HepG2 (cell line): ENCODE data around the gene ZNF669. TPM values are rescaled to one million over a fixed set of nuclear protein-coding genes. Genes with fewer than 3 reads are reported as not detected.

ENCODE experiments used
- ATAC-seq: fragments of 200-7000 bp; cut with Tn5 transposase; 3 replicates; pipeline ENCODE4 v1.9.1; 2020; ENCODE audit warnings: mild to moderate bottlenecking, moderate library complexity
- BruUV-seq: library from RNA; stranded (reverse); fragments of 400-500 nt; replicated peaks from 2 replicates; lab custom pipeline; 2021; lab: Mats Ljungman, UMichigan
- CTCF ChIA-PET: fragments of 300-600 bp; formaldehyde crosslinking; extraction: SDS; loops from one replicate; lab custom pipeline; 2021; ENCODE audit warnings: low total read pairs, inconsistent platforms, low intra/inter-chr PET ratio; lab: Yijun Ruan, JAX
- POLR2A ChIA-PET: fragments of 350-600 bp; sonication (Branson Sonifier 250); formaldehyde crosslinking; loops from one replicate; lab custom pipeline; 2020; ENCODE audit warnings: antibody characterized with exemption, inconsistent platforms; lab: Yijun Ruan, JAX
- DNase-seq: peaks from one replicate; pipeline ENCODE4 v3.0.0-alpha.2; 2015; ENCODE audit warnings: low spot score
- FAIRE-seq: peaks from 3 replicates; lab custom pipeline; 2011; peaks lifted over from hg19 to GRCh38; lab: Jason Lieb, UNC
- H2AFZ ChIP-seq: one replicate; pipeline ENCODE4 v1.6.1; 2011; ENCODE audit warnings: low read length, inconsistent platforms
- H3K27ac ChIP-seq: fragments of 300-600 bp; 3 replicates; pipeline ENCODE4 v1.8.0; 2011; ENCODE audit warnings: mixed run types, mild to moderate bottlenecking, mixed read lengths, low read length, inconsistent platforms; ENCODE audit not compliant: insufficient read depth; ENCODE audit errors: extremely low read length
- H3K27me3 ChIP-seq, 2 experiments: fragments of 200-600 bp in 1 of 2; 2 replicates in 1 of 2; 3 replicates in 1 of 2; pipeline versions ENCODE4 v1.6.0 to v1.8.0; 2011; ENCODE audit warnings: low read length in 2 of 2, mild to moderate bottlenecking in 2 of 2, moderate library complexity in 2 of 2, inconsistent platforms in 1 of 2; ENCODE audit not compliant: insufficient read depth in 2 of 2, control insufficient read depth in 1 of 2
- H3K36me3 ChIP-seq, 2 experiments: fragments of 200-600 bp in 1 of 2; replicated peaks in 1 of 2; 2 replicates in 1 of 2; 3 replicates in 1 of 2; pipeline versions ENCODE4 v1.5.1 to v1.8.0; 2011; ENCODE audit warnings: low read length in 2 of 2, inconsistent platforms in 1 of 2; ENCODE audit not compliant: insufficient read depth in 2 of 2, control insufficient read depth in 1 of 2
- H3K4me1 ChIP-seq: 2 replicates; pipeline ENCODE4 v1.5.1; 2012; ENCODE audit warnings: low read length, inconsistent platforms; ENCODE audit not compliant: insufficient read depth
- H3K4me2 ChIP-seq: 2 replicates; pipeline ENCODE4 v1.6.0; 2011; ENCODE audit warnings: low read depth, low read length, inconsistent platforms
- H3K4me3 ChIP-seq, 3 experiments: fragments of 200-600 bp in 1 of 3; sonication (generic), shearing (Covaris generic) in 1 of 3; replicated peaks in 1 of 3; 2 replicates each; pipeline ENCODE4 v1.5.1; 2011 to 2016; ENCODE audit warnings: low read length in 3 of 3, inconsistent platforms in 2 of 3, low read depth in 2 of 3, mild to moderate bottlenecking in 2 of 3, control low read depth in 1 of 3, mixed read lengths in 1 of 3; ENCODE audit not compliant: insufficient read depth in 1 of 3
- H3K79me2 ChIP-seq: one replicate; pipeline ENCODE4 v1.6.1; 2011; ENCODE audit warnings: low read length, inconsistent platforms; ENCODE audit not compliant: insufficient read depth
- H3K9ac ChIP-seq: 2 replicates; pipeline ENCODE4 v1.6.0; 2011; ENCODE audit warnings: mild to moderate bottlenecking, low read depth, low read length, inconsistent platforms; ENCODE audit not compliant: insufficient read depth
- H3K9me3 ChIP-seq: 2 replicates; pipeline ENCODE4 v1.5.1; 2012; ENCODE audit warnings: mild to moderate bottlenecking, low read length
- H4K20me1 ChIP-seq: 2 replicates; pipeline ENCODE4 v1.6.0; 2011; ENCODE audit warnings: inconsistent platforms, mild to moderate bottlenecking, low read length, moderate library complexity; ENCODE audit not compliant: insufficient read depth
- ARID5B ChIP-seq: IDR thresholded peaks from 2 replicates; pipeline ENCODE4 v1.4.0; 2020; ENCODE audit warnings: mild to moderate bottlenecking, missing genetic modification reagents
- ARNT ChIP-seq: fragments of 450-650 bp; IDR thresholded peaks from 2 replicates; pipeline ENCODE4 v1.6.1; 2017
- FOSL2 ChIP-seq: sonication (generic); formaldehyde crosslinking; IDR thresholded peaks from 2 replicates; pipeline ENCODE4 v1.4.0; 2020; ENCODE audit warnings: missing genetic modification reagents
- HOXA3 ChIP-seq: sonication (generic); formaldehyde crosslinking; IDR thresholded peaks from 2 replicates; pipeline ENCODE4 v1.5.0; 2020; ENCODE audit warnings: missing genetic modification reagents
- JUND ChIP-seq: sonication (generic); formaldehyde crosslinking; IDR thresholded peaks from 2 replicates; pipeline ENCODE4 v1.8.0; 2022; ENCODE audit warnings: mild to moderate bottlenecking, missing genetic modification reagents
- KAT8 ChIP-seq: IDR thresholded peaks from 2 replicates; pipeline ENCODE4 v1.6.1; 2016; ENCODE audit warnings: missing genetic modification reagents, missing compliant biosample characterization
- KDM5B ChIP-seq: sonication (generic); formaldehyde crosslinking; IDR thresholded peaks from 2 replicates; pipeline ENCODE4 v1.4.0; 2020; ENCODE audit warnings: missing genetic modification reagents, mild to moderate bottlenecking, borderline replicate concordance
- NONO ChIP-seq, 2 experiments: fragments of 450-650 bp in 1 of 2; sonication (generic) in 1 of 2; formaldehyde crosslinking in 1 of 2; IDR thresholded peaks in 1 of 2; conservative IDR thresholded peaks in 1 of 2; 2 replicates each; pipeline versions ENCODE4 v1.6.1 to v1.8.0; 2017 to 2022; ENCODE audit warnings: mild to moderate bottlenecking in 1 of 2, missing genetic modification reagents in 1 of 2, moderate library complexity in 1 of 2
- RBAK ChIP-seq: sonication (generic); formaldehyde crosslinking; IDR thresholded peaks from 2 replicates; pipeline ENCODE4 v1.5.1; 2020; ENCODE audit warnings: mild to moderate bottlenecking, missing genetic modification reagents
- RFX1 ChIP-seq: fragments of 450-650 bp; IDR thresholded peaks from 2 replicates; pipeline ENCODE4 v1.6.1; 2017
- ZBTB43 ChIP-seq: sonication (generic); formaldehyde crosslinking; conservative IDR thresholded peaks from 2 replicates; pipeline ENCODE4 v1.4.0; 2020; ENCODE audit warnings: missing genetic modification reagents
- ZFP90 ChIP-seq: sonication (generic); formaldehyde crosslinking; IDR thresholded peaks from 2 replicates; pipeline ENCODE4 v1.8.0; 2022; ENCODE audit warnings: missing genetic modification reagents, mild to moderate bottlenecking, inconsistent platforms, borderline replicate concordance
- ZFX ChIP-seq: sonication (generic); formaldehyde crosslinking; IDR thresholded peaks from 2 replicates; pipeline ENCODE4 v1.4.0; 2020; ENCODE audit warnings: mild to moderate bottlenecking, low read depth, missing genetic modification reagents, moderate library complexity
- ZKSCAN8 ChIP-seq: IDR thresholded peaks from 2 replicates; pipeline ENCODE4 v1.6.1; 2016; ENCODE audit warnings: borderline replicate concordance, missing genetic modification reagents, missing compliant biosample characterization
- ZNF296 ChIP-seq: sonication (generic); formaldehyde crosslinking; conservative IDR thresholded peaks from 2 replicates; pipeline ENCODE4 v1.5.0; 2020; ENCODE audit warnings: mild to moderate bottlenecking, missing genetic modification reagents
- WGBS: methylation state at CpG from one replicate; pipeline ENCODE4 v1.1.6; 2017; ENCODE audit warnings: low lambda C conversion rate; 5-methylcytosine and 5-hydroxymethylcytosine counted together
- in situ Hi-C: cut with HindIII; loops from 2 replicates; pipeline ENCODE4 v1.10.0; 2017; ENCODE audit warnings: low pct_unique_long_range_greater_than_20kb; ENCODE audit not compliant: extremely low pct_ligation_motif_present
- intact Hi-C: fragments of 100-400 bp; cut with micrococcal nuclease; formaldehyde crosslinking; loops from one replicate; pipeline ENCODE4 v1.10.0; 2022; ENCODE audit not compliant: unreplicated experiment
- polyA plus RNA-seq, 8 experiments: library from polyadenylated mRNA; depleted of rRNA in 3 of 8; stranded (reverse) in 7 of 8; unstranded in 1 of 8; fragments of >200 nt; fragmentation: Illumina TruSeq in 4 of 8; extraction: Trizol in 4 of 8; gene quantifications; 2 replicates each; pipeline versions ENCODE4 v1.2.1 to v1.2.3, GENCODE V29; 2011 to 2016; ENCODE audit warnings: low read depth in 4 of 8, missing spikeins in 1 of 8, mixed read lengths in 1 of 8; ENCODE audit not compliant: insufficient read depth in 1 of 8
- total RNA-seq, 5 experiments: library from RNA; depleted of rRNA; stranded (reverse); fragments of >200 nt; fragmentation: Illumina TruSeq; extraction: Trizol; gene quantifications; 2 replicates each; pipeline ENCODE4 v1.2.3, GENCODE V29; 2016; ENCODE audit warnings: low read depth in 1 of 5
- TF ChIP-seq, protein P1 (sequence below): sonication (generic); formaldehyde crosslinking; IDR thresholded peaks from 2 replicates; pipeline ENCODE4 v1.4.0; 2020; ENCODE audit warnings: mild to moderate bottlenecking, missing genetic modification reagents
- TF ChIP-seq, protein P2 (sequence below): sonication (generic); formaldehyde crosslinking; IDR thresholded peaks from 2 replicates; pipeline ENCODE4 v1.5.1; 2020; ENCODE audit warnings: mild to moderate bottlenecking, moderate library complexity, missing genetic modification reagents

ZNF669 gene
- total and polyA plus RNA-seq, 2 of the 13 experiments (the other 11 are each of a cell fraction or from before 2014, with no cell fraction given): 3.1 to 14.6 TPM

DNA sequence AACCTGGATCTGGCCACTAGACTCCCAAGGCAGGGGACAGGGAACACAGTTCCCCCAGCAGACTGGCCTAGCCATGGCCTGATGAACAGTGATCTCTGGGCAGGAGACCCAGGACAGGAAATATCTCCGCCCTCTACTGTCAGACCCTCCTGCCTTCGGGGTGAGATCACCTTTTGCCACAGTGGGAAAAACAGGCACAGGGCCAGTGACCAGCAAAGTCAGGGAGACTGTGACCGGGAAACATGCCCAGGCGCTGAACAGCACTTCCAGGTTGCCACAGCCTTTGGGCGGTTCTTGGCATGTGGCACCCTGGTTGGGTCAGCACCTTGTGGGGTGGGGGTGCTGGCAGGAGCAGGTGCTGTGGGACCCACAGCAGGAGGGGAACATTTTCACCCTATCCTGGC, 8.9 kb upstream of the ZNF669 start:
- FAIRE-seq: peak; percentile 71
- no peaks in the 10 kb centered on the region for H4K20me1 ChIP-seq
- ATAC-seq: peak; percentile 75
- H3K27me3 ChIP-seq: no peaks in the 10 kb centered on the region
- peak; percentile 83 for DNase-seq
- no peak overlapping the region for H2AFZ ChIP-seq
- no peaks in the 10 kb centered on the region for H3K36me3 ChIP-seq
- no peaks in the 10 kb centered on the region for H3K9me3 ChIP-seq
- H3K4me1 ChIP-seq: peaks cover 46% of the 10 kb centered on the region
- in situ Hi-C loops (no loop called here), intact Hi-C loops (loop anchor here (5.0 to 10.0 kb wide), 4 partner anchors 106 to 219 kb away; partner anchors contain the start of genes AHCTF1, ZNF496 and ZNF695)
- H3K27ac ChIP-seq: peak overlapping the region; percentile 85
- ChIA-PET POLR2A (no interaction called here), CTCF (no interaction called here)
- WGBS: 0% methylated on average over 3 of the region's 5 CpGs
- H3K4me3 ChIP-seq: peak overlapping the region; percentile 36 to 82 (median 77)
- H3K4me2 ChIP-seq: peak overlapping the region; percentile 83
- H3K79me2 ChIP-seq: peaks cover 4% of the 10 kb centered on the region
- H3K9ac ChIP-seq: peak overlapping the region; percentile 79; the same call in 1 of the 2 replicates
- BruUV-seq: no TSS peak
- TF ChIP-seq ZFX (peak; percentile 70), ZFP90 (0 out of 2 replicates have a peak, but pooled peaks have one; percentile 65), KAT8 (CRISPR knock-in tag) (0 out of 2 replicates have a peak, but pooled peaks have one; percentile 14), RFX1 (no peak), ZNF296 (CRISPR knock-in tag) (no peak), ARID5B (CRISPR knock-in tag) (peak; percentile 26), ZBTB43 (CRISPR knock-in tag) (no peak), FOSL2 (peak; percentile 43), ZKSCAN8 (CRISPR knock-in tag) (0 out of 2 replicates have a peak, but pooled peaks have one; percentile 47), KDM5B (no peak), JUND (CRISPR knock-in tag) (peak; percentile 74; the same call in 1 of the 2 replicates), HOXA3 (CRISPR knock-in tag) (0 out of 2 replicates have a peak, but pooled peaks have one; percentile 17), NONO (IDR thresholded peaks at IDR 0.05) (no peak), NONO (CRISPR knock-in tag; conservative IDR thresholded peaks at IDR 0.05) (no peak), RBAK (CRISPR knock-in tag) (no peak), ARNT (no peak)
- TF ChIP-seq, protein P1, sequence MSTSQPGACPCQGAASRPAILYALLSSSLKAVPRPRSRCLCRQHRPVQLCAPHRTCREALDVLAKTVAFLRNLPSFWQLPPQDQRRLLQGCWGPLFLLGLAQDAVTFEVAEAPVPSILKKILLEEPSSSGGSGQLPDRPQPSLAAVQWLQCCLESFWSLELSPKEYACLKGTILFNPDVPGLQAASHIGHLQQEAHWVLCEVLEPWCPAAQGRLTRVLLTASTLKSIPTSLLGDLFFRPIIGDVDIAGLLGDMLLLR: no peak
- TF ChIP-seq, protein P2, sequence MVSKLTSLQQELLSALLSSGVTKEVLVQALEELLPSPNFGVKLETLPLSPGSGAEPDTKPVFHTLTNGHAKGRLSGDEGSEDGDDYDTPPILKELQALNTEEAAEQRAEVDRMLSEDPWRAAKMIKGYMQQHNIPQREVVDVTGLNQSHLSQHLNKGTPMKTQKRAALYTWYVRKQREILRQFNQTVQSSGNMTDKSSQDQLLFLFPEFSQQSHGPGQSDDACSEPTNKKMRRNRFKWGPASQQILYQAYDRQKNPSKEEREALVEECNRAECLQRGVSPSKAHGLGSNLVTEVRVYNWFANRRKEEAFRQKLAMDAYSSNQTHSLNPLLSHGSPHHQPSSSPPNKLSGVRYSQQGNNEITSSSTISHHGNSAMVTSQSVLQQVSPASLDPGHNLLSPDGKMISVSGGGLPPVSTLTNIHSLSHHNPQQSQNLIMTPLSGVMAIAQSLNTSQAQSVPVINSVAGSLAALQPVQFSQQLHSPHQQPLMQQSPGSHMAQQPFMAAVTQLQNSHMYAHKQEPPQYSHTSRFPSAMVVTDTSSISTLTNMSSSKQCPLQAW (CRISPR knock-in tag): 0 out of 2 replicates have a peak, but pooled peaks have one; percentile 60
